Endothelial cell (in vitro differentiated cells): ENCODE measurements around the gene MRPS10. TPM values are rescaled to one million over a fixed set of nuclear protein-coding genes. Genes with fewer than 3 reads are reported as not detected.

Source experiments
- DNase-seq: peaks from one replicate; pipeline ENCODE4 v3.0.0; 2021; ENCODE audit warnings: low spot score
- H3K27ac Mint-ChIP-seq: one replicate; pipeline ENCODE4 v1.8.0; 2021; ENCODE audit warnings: mixed read lengths, inconsistent platforms; ENCODE audit not compliant: unreplicated experiment
- H3K27me3 Mint-ChIP-seq: one replicate; pipeline ENCODE4 v1.8.0; 2021; ENCODE audit warnings: mild to moderate bottlenecking, moderate library complexity, mixed read lengths, inconsistent platforms; ENCODE audit not compliant: unreplicated experiment
- H3K36me3 Mint-ChIP-seq: one replicate; pipeline ENCODE4 v1.8.0; 2021; ENCODE audit warnings: mild to moderate bottlenecking, low read depth, mixed read lengths, inconsistent platforms; ENCODE audit not compliant: unreplicated experiment
- H3K4me1 Mint-ChIP-seq: one replicate; pipeline ENCODE4 v1.8.0; 2021; ENCODE audit warnings: mild to moderate bottlenecking, mixed read lengths, inconsistent platforms; ENCODE audit not compliant: unreplicated experiment
- H3K4me3 Mint-ChIP-seq: one replicate; pipeline ENCODE4 v1.8.0; 2021; ENCODE audit warnings: mild to moderate bottlenecking, mixed read lengths, inconsistent platforms; ENCODE audit not compliant: unreplicated experiment
- H3K9me3 Mint-ChIP-seq: one replicate; pipeline ENCODE4 v1.8.0; 2021; ENCODE audit warnings: mixed read lengths, inconsistent platforms; ENCODE audit not compliant: unreplicated experiment
- CTCF ChIP-seq: fragments of 200-600 bp; sonication (generic); IDR thresholded peaks from one replicate; pipeline ENCODE4 v1.5.0; 2021; ENCODE audit warnings: antibody characterized with exemption; ENCODE audit not compliant: unreplicated experiment
- total RNA-seq: library from RNA; stranded (reverse); fragmentation: NEBNext Ultra II Directional; extraction: Animal tissue kit (Norgen Biotek cat#: 25700); gene quantifications from one replicate; pipeline ENCODE4 v1.2.1, GENCODE V29; 2021; ENCODE audit not compliant: unreplicated experiment

MRPS10 gene
- total RNA-seq, 1 donor from 2014 or later, result 21.9 TPM

- Mint-ChIP-seq H3K27ac (no peak overlapping the region), H3K4me1 (peaks cover 18% of the 10 kb centered on the region), H3K27me3 (peaks cover 1% of the 10 kb centered on the region), H3K9me3 (no peaks in the 10 kb centered on the region), H3K4me3 (peak overlapping the region; percentile 27), H3K36me3 (peaks cover 12% of the 10 kb centered on the region)
- DNase-seq, result no peak
- TF ChIP-seq CTCF, result no peak
Measured at GRCh38 chr6:42257614-42258013, 40.0 kb upstream of the MRPS10 start.

GRCh38 chr6:42257063-42257462 lies 39.4 kb upstream of the MRPS10 start:
- peaks cover 16% of the 10 kb centered on the region for H3K4me1 Mint-ChIP-seq
- H3K4me3 Mint-ChIP-seq, result no peak overlapping the region
- peaks cover 1% of the 10 kb centered on the region for H3K27me3 Mint-ChIP-seq
- no peak for DNase-seq
- H3K9me3 Mint-ChIP-seq, result no peaks in the 10 kb centered on the region
- H3K36me3 Mint-ChIP-seq, result peaks cover 10% of the 10 kb centered on the region
- H3K27ac Mint-ChIP-seq, result peak overlapping the region; percentile 31
- TF ChIP-seq CTCF, result no peak

DNA sequence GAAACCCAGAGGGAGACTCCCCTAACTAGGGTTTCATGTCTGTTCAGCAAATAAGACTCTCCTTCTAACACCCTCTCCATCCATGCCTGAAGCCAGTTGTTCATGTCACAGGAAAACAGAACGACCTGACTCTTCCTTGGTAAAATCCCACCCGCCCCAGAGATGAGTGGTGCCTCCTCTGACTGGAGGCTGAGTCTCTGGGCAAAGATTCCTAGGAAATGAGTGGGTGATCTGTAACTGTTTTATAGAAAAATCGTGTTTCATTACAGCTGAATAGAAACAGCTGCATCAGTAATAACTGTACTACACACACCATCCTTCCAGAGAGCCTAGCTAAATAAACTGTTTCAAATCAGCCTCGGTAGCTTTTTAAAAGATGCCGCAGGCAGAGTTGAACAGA lies 37.4 kb upstream of the MRPS10 start:
- peaks cover 9% of the 10 kb centered on the region for H3K36me3 Mint-ChIP-seq
- H3K9me3 Mint-ChIP-seq, result no peaks in the 10 kb centered on the region
- peaks cover 13% of the 10 kb centered on the region for H3K4me1 Mint-ChIP-seq
- peaks cover 1% of the 10 kb centered on the region for H3K27me3 Mint-ChIP-seq
- DNase-seq, result no peak
- H3K27ac Mint-ChIP-seq, result no peak overlapping the region
- TF ChIP-seq CTCF, result no peak
- no peak overlapping the region for H3K4me3 Mint-ChIP-seq

GRCh38 chr6:42254505-42254904 lies 36.8 kb upstream of the MRPS10 start:
- H3K9me3 Mint-ChIP-seq, result no peaks in the 10 kb centered on the region
- H3K4me3 Mint-ChIP-seq, result no peak overlapping the region
- H3K36me3 Mint-ChIP-seq, result peaks cover 9% of the 10 kb centered on the region
- TF ChIP-seq CTCF, result no peak
- DNase-seq, result no peak
- peaks cover 13% of the 10 kb centered on the region for H3K4me1 Mint-ChIP-seq
- H3K27ac Mint-ChIP-seq, result no peak overlapping the region
- peaks cover 1% of the 10 kb centered on the region for H3K27me3 Mint-ChIP-seq

DNA sequence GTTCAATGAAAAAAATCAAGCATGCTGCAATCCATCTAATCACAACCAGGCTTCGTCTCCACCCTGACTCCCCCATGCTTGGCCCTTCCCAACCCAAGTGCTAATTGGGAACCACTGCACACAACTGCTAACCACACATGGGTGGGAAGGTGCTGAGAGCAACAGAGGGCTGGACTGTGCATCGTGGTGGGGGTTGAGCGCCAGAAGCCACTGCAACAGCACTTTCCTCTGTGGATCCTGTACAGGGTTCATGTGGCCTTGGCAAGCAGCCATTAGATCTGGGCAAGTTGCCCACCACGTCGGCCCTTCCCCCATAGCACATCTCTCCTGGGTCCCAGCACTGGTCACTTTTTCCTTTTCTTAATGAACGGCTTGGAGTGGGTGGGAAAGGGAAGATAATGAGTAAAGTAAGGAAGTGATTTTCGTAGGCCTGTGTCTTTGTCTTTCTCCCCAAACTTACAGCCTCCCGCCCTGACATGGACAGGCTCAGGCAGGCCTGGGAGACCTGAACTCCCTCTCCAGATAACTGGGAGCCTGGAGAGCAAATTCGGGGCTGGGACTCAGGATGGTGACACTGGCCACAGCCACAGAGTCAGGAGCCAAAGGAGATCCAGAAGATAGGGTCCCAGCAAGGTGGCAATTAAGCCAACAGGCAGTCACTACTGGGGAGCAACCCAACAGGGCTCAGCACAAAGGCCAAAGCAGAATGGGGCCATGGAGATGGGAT lies 34.4 kb upstream of the MRPS10 start:
- no peak for TF ChIP-seq CTCF
- Mint-ChIP-seq H3K4me1 (peaks cover 6% of the 10 kb centered on the region), H3K9me3 (no peaks in the 10 kb centered on the region), H3K4me3 (no peak overlapping the region), H3K27ac (no peak overlapping the region), H3K36me3 (peaks cover 16% of the 10 kb centered on the region), H3K27me3 (peaks cover 1% of the 10 kb centered on the region)
- no peak for DNase-seq
